Stimulated activated CD8-positive, alpha-beta memory T cell treated with anti-CD3 and anti-CD28 coated beads, Interleukin-7, amount 100 ng/mL, for 1 hour (primary cell): ENCODE results near the gene GRIP2.

Experiments used
- DNase-seq, 2 donors: peaks; one replicate each; pipeline ENCODE4 v3.0.0-alpha.2; 2020; ENCODE audit warnings: low read depth in 2 of 2

The GRIP2 gene

DNA sequence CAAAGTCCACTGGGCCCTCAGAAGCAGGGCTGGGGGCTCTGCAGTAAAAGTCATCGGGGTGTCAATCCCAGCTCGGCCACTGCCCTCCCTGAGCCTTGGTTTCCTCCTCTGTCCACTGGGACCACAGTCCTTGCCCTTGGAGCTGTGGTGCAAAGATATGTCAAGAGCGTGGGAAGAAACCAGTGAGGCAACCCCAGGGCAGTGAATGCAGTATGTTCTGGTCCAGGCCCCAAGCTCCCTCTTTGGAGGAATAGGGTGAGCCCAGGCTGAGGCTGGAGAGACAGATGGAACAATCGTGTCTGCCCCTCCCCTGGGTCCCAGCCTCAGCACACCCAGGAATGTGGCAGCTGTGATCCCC lies 779 bp downstream of the GRIP2 start:
- DNase-seq = no peak

- DNase-seq = no peak
These were observed 1.6 kb downstream of the GRIP2 start for GRCh38 chr3:14538451-14539088.

DNA sequence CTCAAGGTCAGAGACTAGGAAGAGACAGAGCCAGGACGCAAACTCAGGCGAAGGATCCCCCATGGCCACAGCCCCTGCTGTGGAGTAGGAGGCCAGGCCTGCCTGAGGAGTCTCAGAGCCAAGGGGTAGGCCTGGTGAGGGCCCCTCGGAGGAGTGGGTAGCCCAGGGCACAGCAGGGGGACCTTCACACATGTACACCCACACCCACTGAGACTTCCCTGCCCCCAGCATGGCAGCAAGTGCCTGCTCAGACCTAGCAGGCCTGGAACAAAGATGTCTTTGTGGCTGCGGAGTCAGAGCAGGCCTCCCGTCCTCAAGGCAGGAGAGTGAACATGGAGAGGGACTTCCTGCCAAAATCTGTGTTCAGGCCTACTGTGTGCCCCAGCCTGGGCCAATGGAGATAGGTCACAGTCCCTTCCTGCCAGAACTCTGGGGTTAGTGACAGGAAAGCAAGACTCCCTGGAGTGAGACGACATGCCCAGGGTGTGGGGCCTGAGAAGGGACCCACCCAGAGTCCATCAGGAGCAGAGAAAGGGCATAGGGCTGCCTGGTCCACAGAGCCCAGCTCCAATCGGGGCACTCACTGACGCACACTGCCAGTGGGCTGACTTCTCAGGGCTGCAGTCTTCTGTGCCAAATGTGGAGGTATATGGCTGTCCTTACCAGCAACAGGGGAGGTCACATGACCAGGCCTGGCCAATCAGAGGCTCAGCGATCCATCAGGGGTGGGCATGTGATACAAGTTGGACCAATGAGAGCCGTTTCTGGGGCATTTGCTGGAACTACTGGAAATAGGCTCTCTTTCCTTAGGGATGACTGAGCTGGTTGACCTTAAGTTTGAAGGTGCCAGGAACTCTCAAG lies 2.3 kb downstream of the GRIP2 start:
- DNase-seq = no peak

DNA sequence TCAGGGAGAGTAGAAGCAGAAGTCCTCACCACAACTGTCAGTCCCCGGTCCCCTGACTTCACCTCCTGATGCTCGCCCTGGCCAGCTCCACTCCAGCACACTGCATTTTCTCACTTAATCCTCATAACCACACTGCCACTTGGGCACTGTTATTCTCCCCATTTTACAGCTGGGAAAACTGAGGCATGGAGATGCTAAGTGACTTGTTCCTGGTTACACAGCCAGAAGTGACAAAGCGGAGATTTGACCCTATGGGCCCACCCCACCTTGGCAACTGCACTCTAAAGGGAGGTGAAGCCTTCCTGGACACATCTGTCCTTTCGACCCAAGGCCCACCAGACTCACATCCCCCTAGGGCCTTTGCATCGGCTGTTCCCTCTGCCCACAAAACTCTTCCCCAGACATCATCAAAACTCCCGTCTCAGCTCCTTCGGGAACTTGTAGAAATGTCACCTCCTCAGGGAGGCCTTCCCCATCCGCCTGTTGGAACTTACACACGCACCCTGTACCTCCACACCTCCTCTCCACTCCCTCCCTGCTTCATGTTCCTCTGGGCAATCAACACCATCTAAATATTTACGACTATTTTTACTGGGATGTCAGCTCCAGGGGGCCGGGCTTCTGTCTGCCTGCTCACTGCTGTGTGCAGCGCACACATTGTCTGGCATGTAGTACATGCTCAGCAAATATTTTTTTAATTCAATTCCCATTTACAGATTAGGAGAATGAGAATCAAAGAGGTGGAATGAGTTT lies 3.1 kb downstream of the GRIP2 start:
- DNase-seq = no peak

- no peak for DNase-seq
These were observed 3.9 kb downstream of the GRIP2 start for GRCh38 chr3:14536055-14536815.

DNA sequence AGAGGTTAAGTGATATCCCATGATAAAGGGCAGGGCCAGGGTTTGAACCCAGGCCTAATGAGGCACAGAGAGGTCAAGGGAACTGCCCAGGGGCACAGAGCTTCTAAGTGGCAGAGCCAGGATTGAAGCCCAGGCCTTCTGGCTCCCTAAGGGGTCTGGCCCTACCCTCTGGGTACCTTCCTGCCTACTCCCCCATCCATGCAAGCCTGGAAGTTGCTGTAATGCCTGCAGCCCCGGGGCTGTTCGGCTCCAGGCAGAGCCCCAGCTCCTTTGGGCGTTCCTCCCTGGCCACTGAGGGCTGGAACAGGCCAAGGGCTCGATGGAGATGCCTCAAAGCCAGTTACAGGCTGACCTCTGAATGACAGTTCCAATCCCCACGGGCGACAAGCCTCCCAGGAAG lies 4.5 kb downstream of the GRIP2 start:
- DNase-seq = no peak

GRCh38 chr3:14534516-14535191 lies 5.5 kb downstream of the GRIP2 start:
- DNase-seq = no peak

DNA sequence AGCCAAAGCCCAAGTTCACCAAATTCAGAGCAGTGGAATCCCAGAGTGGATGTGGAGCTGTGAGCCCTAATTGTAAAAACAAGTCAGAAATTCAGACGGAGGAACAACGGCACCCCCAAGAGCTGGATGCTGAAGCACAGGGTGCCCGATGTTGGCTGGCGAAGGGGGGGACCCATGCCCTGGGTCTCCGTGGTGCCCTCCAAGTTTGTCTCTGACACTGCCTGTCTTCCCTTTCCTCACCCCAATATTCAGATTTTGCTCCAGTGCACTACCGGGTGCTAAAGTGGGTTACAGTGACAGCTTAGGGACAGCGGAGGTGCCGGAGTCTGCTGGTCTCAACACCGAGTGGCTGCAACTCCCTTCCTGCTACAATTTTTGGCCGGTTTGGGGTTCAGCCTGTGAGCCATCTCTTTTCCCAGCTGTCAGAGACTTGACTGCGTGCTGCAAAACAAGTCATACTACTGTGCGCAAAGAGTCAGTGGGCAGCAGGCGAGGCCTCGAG lies 6.6 kb downstream of the GRIP2 start:
- DNase-seq = no peak

DNA sequence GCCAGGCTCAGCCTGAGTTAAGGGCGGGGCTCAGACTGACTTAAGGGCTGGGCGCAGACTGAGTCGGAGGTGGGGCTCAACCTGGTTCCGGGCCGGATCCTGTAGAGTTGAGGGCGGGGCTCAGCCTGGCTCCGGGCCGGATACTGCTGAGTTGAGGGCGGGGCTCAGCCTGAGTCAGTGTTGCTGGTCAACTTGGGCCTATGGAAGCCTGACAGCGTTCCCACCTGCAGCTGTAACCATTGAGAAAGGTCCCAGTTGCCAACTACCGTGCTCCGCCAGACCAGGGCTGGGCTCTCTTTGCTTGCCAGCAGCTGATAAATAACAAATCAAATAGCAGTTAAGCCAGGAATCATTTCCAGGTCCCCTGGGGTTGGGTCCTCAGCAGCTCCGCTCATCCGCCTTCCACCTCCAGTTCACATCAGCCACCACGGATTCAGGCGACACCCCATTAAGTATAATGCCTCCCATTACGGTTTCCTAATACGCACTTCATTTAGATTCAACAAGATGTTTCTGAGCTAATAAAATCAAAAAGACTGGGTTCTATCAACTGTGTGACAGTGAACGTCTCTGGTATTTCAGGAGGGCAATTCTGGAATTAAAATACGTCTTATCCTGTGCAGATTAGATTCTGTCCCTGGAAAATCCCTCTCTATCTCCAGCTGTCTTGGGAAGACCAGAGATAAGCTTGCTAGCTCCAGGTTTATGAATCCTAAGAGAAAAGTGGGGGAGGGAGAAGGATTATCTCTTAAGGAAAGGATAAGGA lies 7.3 kb downstream of the GRIP2 start:
- DNase-seq = no peak

DNA sequence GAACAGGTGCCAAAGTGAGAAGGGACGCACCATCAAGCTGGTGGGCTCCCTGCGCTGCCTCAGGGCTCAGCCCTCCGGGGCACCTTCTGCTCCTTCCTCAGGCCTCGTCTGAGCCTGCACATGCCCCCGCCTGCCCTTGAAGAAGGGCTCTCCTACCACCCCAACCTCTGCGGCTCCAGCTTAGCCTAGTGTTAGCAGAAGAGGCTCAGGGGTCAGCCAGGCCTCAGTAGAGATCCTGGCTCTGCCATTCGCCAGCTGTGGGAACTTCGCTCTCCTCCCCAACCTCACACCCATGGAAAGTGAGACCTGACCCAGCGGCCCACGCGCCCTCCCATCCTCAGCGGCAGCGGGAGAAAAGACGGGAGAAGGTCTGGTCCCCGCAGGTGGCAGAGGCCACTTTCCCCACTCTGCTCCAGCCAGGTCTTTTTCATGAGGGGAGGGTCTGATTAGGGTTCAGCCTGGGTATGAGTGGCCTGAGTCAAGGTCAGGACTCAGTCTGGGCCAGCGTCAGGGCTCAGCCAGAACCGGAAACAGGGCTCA lies 8.2 kb downstream of the GRIP2 start:
- DNase-seq = no peak

DNA sequence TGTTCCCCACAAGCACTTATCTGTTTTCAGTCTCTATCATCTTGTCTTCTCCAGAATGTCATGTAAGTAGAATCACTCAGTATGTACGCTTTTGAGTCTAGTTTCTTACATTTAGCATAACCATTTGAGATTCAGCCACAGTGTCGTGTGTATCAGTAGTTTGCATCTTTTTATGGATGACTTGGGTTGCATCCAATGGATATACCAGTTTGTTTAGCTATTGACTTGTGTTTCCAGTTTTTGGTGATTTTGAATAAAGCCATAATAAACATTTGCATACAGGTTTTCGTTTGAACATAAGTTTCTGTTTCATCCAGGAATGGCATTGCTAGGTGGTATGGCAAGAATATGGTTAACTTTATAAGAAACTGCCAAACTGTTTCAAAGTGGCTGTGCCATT lies 12.1 kb downstream of the GRIP2 start:
- DNase-seq = no peak

DNA sequence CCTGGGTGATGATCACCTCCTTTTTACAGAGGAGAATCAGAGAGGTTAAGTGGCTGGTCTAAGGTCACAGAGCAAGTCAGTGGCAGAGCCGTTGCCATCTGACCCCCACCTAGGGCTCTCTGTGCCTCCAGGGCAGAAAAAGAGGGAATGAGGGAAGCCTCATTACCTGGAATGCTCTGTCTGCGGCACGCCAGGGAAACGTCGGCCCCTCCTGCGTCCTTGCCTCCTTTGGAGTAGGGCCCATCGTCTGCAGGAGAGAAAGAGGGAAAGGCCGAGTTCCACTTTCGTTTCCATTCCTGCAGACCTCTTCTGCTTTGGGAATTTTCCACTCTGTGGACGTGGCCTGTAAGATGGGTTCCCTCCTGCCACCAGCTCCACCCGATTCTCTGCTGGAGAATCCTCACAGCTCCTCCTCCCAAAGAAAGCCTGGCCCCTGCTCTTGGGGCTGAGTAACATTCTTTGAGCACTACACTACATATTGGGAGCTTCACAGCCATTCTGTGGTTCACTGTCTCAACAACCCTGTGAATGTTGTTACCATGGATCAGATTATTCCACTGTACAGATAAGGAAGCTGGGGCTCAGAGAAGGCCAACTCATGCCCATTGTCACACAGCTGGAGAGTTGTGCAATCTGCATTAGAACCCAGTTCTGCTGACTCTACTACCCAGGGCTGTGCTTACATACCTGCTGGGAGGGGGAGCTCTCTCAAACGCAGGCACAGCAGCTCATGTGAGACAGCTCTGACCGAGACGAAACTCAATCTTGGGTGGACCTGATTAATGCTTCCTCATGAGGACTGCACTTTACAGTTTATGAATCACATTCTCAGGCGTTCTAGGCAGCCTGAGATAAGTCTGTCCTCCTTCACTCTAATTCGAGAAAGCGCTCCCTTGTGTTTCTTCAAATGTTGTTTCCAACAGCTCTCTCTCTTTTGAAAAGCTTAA lies 14.2 kb downstream of the GRIP2 start:
- DNase-seq = no peak

- DNase-seq = no peak
These were observed 15.1 kb downstream of the GRIP2 start for GRCh38 chr3:14524920-14525660.

DNA sequence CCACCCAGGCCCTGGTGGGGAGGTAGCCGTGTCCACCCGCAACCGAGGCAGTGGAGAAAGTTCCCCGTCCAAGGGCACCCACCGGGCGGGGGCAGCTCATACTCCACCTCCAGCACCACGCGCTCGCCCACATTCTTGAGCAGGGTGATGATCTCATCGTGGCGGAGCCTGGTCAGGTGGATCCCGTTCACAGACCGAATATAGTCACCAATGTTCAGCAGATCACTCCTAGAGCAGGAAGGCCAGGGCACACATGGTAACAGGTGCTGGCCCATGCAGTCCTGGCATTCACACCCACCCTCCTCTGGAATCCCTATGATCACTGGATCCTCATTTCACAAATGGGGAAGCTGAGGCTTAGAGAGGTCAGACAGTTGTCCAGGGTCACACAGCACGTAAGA lies 15.8 kb downstream of the GRIP2 start:
- DNase-seq = no peak

DNA sequence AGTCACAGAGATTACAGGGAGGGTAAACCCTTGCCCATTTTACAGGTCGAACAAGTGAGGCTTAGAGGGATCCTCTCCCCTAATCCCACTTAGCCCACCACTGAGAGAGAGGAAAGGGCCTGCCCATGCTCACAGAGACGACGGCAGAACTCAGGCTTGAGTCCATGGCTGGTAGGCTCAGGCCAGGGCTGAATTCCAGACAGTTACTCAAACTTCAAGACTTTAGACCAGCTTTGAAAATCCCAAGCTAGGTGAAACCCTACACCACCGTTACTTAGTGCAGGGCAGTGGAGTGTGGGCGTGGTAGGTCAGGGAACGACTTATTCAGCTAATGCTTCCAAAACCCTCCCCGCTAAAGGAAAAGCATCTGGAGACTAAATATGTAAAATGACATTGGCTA lies 16.4 kb downstream of the GRIP2 start:
- DNase-seq = no peak

GRCh38 chr3:14522768-14523167 lies 17.4 kb downstream of the GRIP2 start:
- DNase-seq = no peak

GRCh38 chr3:14522129-14522691 lies 17.9 kb downstream of the GRIP2 start:
- no peak for DNase-seq

DNA sequence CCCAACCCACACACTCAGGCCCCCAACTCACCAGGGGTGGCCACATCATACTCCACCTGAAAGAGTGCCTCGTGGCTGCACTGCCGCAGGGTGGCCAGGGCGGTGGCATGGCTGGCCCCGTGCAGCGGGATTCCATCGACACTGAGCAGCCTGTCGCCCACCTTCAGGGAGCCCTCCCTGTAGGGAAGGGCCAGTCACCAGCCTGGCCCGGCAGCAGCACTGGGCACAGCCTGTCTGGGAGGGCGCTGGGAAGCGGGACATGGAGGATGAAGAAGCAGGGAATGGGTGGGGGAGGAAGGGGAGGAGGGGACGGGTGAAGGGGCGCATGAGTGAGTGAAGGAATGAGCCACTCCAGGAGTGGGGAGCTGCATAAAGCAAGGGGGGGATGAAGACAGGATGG lies 18.5 kb downstream of the GRIP2 start:
- no peak for DNase-seq
